CD14-positive monocyte (primary cell): Measurements from ENCODE around the gene ZBTB22. TPM values are rescaled to one million over a fixed set of nuclear protein-coding genes. Genes with fewer than 3 reads are reported as not detected.

ENCODE experiments used
- DNase-seq, 3 donors: peaks; one replicate each; pipeline ENCODE4 v3.0.0-alpha.2; 2011 to 2022
- H2AFZ ChIP-seq: 2 replicates; pipeline ENCODE4 v1.6.0; 2012; ENCODE audit warnings: mild to moderate bottlenecking, low read depth, low read length, inconsistent platforms; ENCODE audit not compliant: insufficient read depth, poor library complexity, severe bottlenecking
- H3K27ac ChIP-seq, 2 donors: 1 replicate in 1 of 2; 2 replicates in 1 of 2; pipeline ENCODE4 v1.5.1; 2012 to 2013; ENCODE audit warnings: low read length in 2 of 2, control low read depth in 1 of 2, inconsistent platforms in 1 of 2, low read depth in 1 of 2, mild to moderate bottlenecking in 1 of 2
- H3K27me3 ChIP-seq, 2 donors: one replicate each; pipeline versions ENCODE4 v1.6.0 to v1.6.1; 2011 to 2013; ENCODE audit warnings: low read length in 2 of 2; ENCODE audit not compliant: control insufficient read depth in 2 of 2, insufficient read depth in 2 of 2
- H3K36me3 ChIP-seq, 2 donors: replicated peaks in 1 of 2; 1 replicate in 1 of 2; 2 replicates in 1 of 2; pipeline versions ENCODE4 v1.5.1 to v1.6.1; 2012 to 2013; ENCODE audit warnings: low read length in 2 of 2, control low read depth in 1 of 2, inconsistent platforms in 1 of 2, mild to moderate bottlenecking in 1 of 2; ENCODE audit not compliant: insufficient read depth in 2 of 2, control insufficient read depth in 1 of 2
- H3K4me1 ChIP-seq, 2 donors: 1 replicate in 1 of 2; 2 replicates in 1 of 2; pipeline versions ENCODE4 v1.5.1 to v1.6.1; 2012 to 2013; ENCODE audit warnings: low read length in 2 of 2, control low read depth in 1 of 2, inconsistent platforms in 1 of 2, mild to moderate bottlenecking in 1 of 2, moderate library complexity in 1 of 2; ENCODE audit not compliant: insufficient read depth in 2 of 2, control insufficient read depth in 1 of 2
- H3K4me2 ChIP-seq: replicated peaks from 2 replicates; pipeline ENCODE3; 2012; ENCODE audit warnings: low read length, moderate library complexity, mild to moderate bottlenecking; ENCODE audit not compliant: poor library complexity, severe bottlenecking; ENCODE audit errors: extremely low read depth
- H3K4me3 ChIP-seq, 3 experiments: fragments of 200-600 bp in 1 of 3; sonication (generic) in 1 of 3; replicated peaks in 1 of 3; 1 replicate in 2 of 3; 2 replicates in 1 of 3; pipeline ENCODE4 v1.5.1; 2011 to 2013; ENCODE audit warnings: low read length in 3 of 3, mild to moderate bottlenecking in 3 of 3, control low read depth in 2 of 3, low read depth in 2 of 3, inconsistent platforms in 1 of 3, moderate library complexity in 1 of 3
- H3K79me2 ChIP-seq: 2 replicates; pipeline ENCODE4 v1.6.0; 2012; ENCODE audit warnings: mild to moderate bottlenecking, control low read depth, inconsistent platforms, low read length, moderate library complexity; ENCODE audit not compliant: insufficient read depth
- H3K9ac ChIP-seq: 2 replicates; pipeline ENCODE4 v1.6.0; 2017; ENCODE audit warnings: low read length, mild to moderate bottlenecking; ENCODE audit not compliant: insufficient read depth, poor library complexity, severe bottlenecking
- H3K9me3 ChIP-seq, 2 donors: replicated peaks in 1 of 2; 1 replicate in 1 of 2; 2 replicates in 1 of 2; pipeline versions ENCODE4 v1.5.1 to v1.6.1; 2012 to 2013; ENCODE audit warnings: low read length in 2 of 2, control low read depth in 1 of 2; ENCODE audit not compliant: control insufficient read depth in 1 of 2, insufficient read depth in 1 of 2
- H4K20me1 ChIP-seq: 2 replicates; pipeline ENCODE4 v1.6.0; 2012; ENCODE audit warnings: mild to moderate bottlenecking, low read length, control low read depth, moderate library complexity; ENCODE audit not compliant: insufficient read depth
- H3K27ac Mint-ChIP-seq, 7 donors: one replicate each; pipeline ENCODE4 v1.8.0; 2020; ENCODE audit warnings: mild to moderate bottlenecking in 7 of 7, mixed read lengths in 7 of 7, moderate library complexity in 6 of 7, inconsistent platforms in 2 of 7
- H3K27me3 Mint-ChIP-seq, 3 donors: one replicate each; pipeline ENCODE4 v1.8.0; 2021 to 2022; ENCODE audit warnings: low read depth in 3 of 3, mild to moderate bottlenecking in 3 of 3, mixed read lengths in 3 of 3, moderate library complexity in 3 of 3, inconsistent platforms in 1 of 3
- H3K36me3 Mint-ChIP-seq, 2 donors: one replicate each; pipeline ENCODE4 v1.8.0; 2020; ENCODE audit warnings: mixed read lengths in 2 of 2, inconsistent platforms in 1 of 2, mild to moderate bottlenecking in 1 of 2
- H3K4me1 Mint-ChIP-seq: one replicate; pipeline ENCODE4 v1.8.0; 2020; ENCODE audit warnings: mild to moderate bottlenecking, mixed read lengths
- H3K4me3 Mint-ChIP-seq, 2 donors: one replicate each; pipeline ENCODE4 v1.8.0; 2020; ENCODE audit warnings: mild to moderate bottlenecking in 2 of 2, mixed read lengths in 2 of 2, moderate library complexity in 1 of 2
- H3K9me3 Mint-ChIP-seq, 7 donors: one replicate each; pipeline ENCODE4 v1.8.0; 2020 to 2022; ENCODE audit warnings: mixed read lengths in 7 of 7, mild to moderate bottlenecking in 6 of 7, moderate library complexity in 6 of 7, inconsistent platforms in 2 of 7
- CTCF ChIP-seq: fragments of 200-600 bp; IDR thresholded peaks from one replicate; pipeline ENCODE4 v1.8.0; 2022; ENCODE audit warnings: antibody characterized with exemption, mild to moderate bottlenecking
- WGBS: methylation state at CpG from one replicate; pipeline ENCODE4 v1.1.5; 2013; ENCODE audit warnings: missing lambda C conversion rate; ENCODE audit not compliant: insufficient coverage; 5-methylcytosine and 5-hydroxymethylcytosine counted together
- intact Hi-C, 2 donors: fragments of 100-400 bp; cut with micrococcal nuclease; formaldehyde crosslinking; loops; one replicate each; pipeline versions ENCODE4 v1.15.0 to v1.15.1; 2023
- polyA plus RNA-seq, 3 donors: library from polyadenylated mRNA; depleted of rRNA in 1 of 3; unstranded in 2 of 3; stranded (reverse) in 1 of 3; fragments of 300-500 nt in 2 of 3; fragments of >200 nt in 1 of 3; fragmentation: Illumina TruSeq in 2 of 3; gene quantifications; 1 replicate in 2 of 3; 2 replicates in 1 of 3; pipeline ENCODE4 v1.2.3, GENCODE V29; 2012 to 2021

The ZBTB22 gene
- polyA plus RNA-seq, 3 donors = 12.2 to 16.5 (median 16.1) TPM

GRCh38 chr6:33271117-33271467, 46.5 kb downstream of the ZBTB22 start:
- Mint-ChIP-seq H3K27ac (peak overlapping the region; percentile 98 to 100 (median 100)), H3K9me3 (no peaks in the 10 kb centered on the region), H3K36me3 (peaks cover 60 to 67% of the 10 kb centered on the region in 2 donors), H3K27me3 (peaks cover 0 to 1% (median 0%) of the 10 kb centered on the region in 3 donors), H3K4me1 (peaks cover 52% of the 10 kb centered on the region), H3K4me3 (peak overlapping the region; percentile 96 to 100)
- intact Hi-C loops = no loop called here
- Histone ChIP-seq H3K4me3 (peak overlapping the region; percentile 83 to 95 (median 91)), H3K79me2 (peaks cover 57% of the 10 kb centered on the region), H3K9me3 (no peaks in the 10 kb centered on the region), H3K36me3 (peaks cover 58 to 75% of the 10 kb centered on the region in 2 donors), H3K27ac (peak overlapping the region; percentile 93 to 99), H3K4me2 (peak overlapping the region; percentile 79), H3K9ac (peak overlapping the region; percentile 89), H2AFZ (peak overlapping the region; percentile 90), H4K20me1 (peaks cover 34% of the 10 kb centered on the region), H3K4me1 (peaks cover 48 to 54% of the 10 kb centered on the region in 2 donors), H3K27me3 (no peaks in the 10 kb centered on the region)
- no peak for TF ChIP-seq CTCF
- DNase-seq = peak in 1 of 3 donors; percentile 16
- WGBS = 0% methylated on average over 3 of the region's 7 CpGs

Other genes with a start within 250 kb of the ZBTB22 start
- 1,000 to 10,000 TPM in 1 of 3 donors, 100 to 1,000 TPM in 2; 578 to 1,024 (median 796) TPM for gene HLA-DPA1, start 244.1 kb downstream of the ZBTB22 start, polyA plus RNA-seq
- gene HLA-DPB1, start 241.8 kb downstream of the ZBTB22 start, polyA plus RNA-seq = 100 to 1,000 TPM; 569 to 682 (median 676) TPM
- gene COL11A2, start 125.3 kb downstream of the ZBTB22 start, polyA plus RNA-seq = under 1 TPM in 1 of 3 donors, not detected in 2; 0.57 TPM
- 10 to 100 TPM in 1 of 3 donors, 1 to 10 TPM in 2; 4.5 to 74.5 (median 5.1) TPM for gene RXRB, start 117.1 kb downstream of the ZBTB22 start, polyA plus RNA-seq
- gene SLC39A7, start 116.9 kb downstream of the ZBTB22 start, polyA plus RNA-seq = 10 to 100 TPM; 14.5 to 32.7 (median 17.7) TPM
- gene HSD17B8, start 113.1 kb downstream of the ZBTB22 start, polyA plus RNA-seq = 10 to 100 TPM in 1 of 3 donors, 1 to 10 TPM in 2; 3.8 to 10.6 (median 4.7) TPM
- gene RING1, start 109.2 kb downstream of the ZBTB22 start, polyA plus RNA-seq = 10 to 100 TPM in 1 of 3 donors, 1 to 10 TPM in 2; 4.6 to 27.9 (median 5.7) TPM
- 100 to 1,000 TPM in 1 of 3 donors, 10 to 100 TPM in 2; 11.0 to 150 (median 14.5) TPM for gene VPS52, start 45.9 kb downstream of the ZBTB22 start, polyA plus RNA-seq
- gene RPS18, start 45.7 kb downstream of the ZBTB22 start, polyA plus RNA-seq = 1,000 to 10,000 TPM; 2,430 to 3,295 (median 2,894) TPM
- gene B3GALT4, start 40.6 kb downstream of the ZBTB22 start, polyA plus RNA-seq = 10 to 100 TPM in 2 of 3 donors, 1 to 10 TPM in 1; 6.5 to 32.2 (median 28.5) TPM
- 10 to 100 TPM; 33.3 to 41.0 (median 37.3) TPM for gene WDR46, start 28.5 kb downstream of the ZBTB22 start, polyA plus RNA-seq
- gene PFDN6, start 28.1 kb downstream of the ZBTB22 start, polyA plus RNA-seq = 10 to 100 TPM; 26.0 to 36.2 (median 28.4) TPM
- gene RGL2, start 18.8 kb downstream of the ZBTB22 start, polyA plus RNA-seq = 100 to 1,000 TPM in 1 of 3 donors, 10 to 100 TPM in 2; 14.9 to 145 (median 15.5) TPM
- 100 to 1,000 TPM; 138 to 228 (median 141) TPM for gene TAPBP, start 3.7 kb downstream of the ZBTB22 start, polyA plus RNA-seq
- gene DAXX, start 5.2 kb upstream of the ZBTB22 start, polyA plus RNA-seq = 10 to 100 TPM; 22.3 to 39.2 (median 28.5) TPM
- gene KIFC1, start 74.1 kb upstream of the ZBTB22 start, polyA plus RNA-seq = under 1 TPM; 0.14 to 0.87 (median 0.68) TPM
- 10 to 100 TPM in 1 of 3 donors, 1 to 10 TPM in 2; 3.0 to 90.2 (median 3.5) TPM for gene PHF1, start 93.3 kb upstream of the ZBTB22 start, polyA plus RNA-seq
- 100 to 1,000 TPM; 137 to 160 (median 153) TPM for gene CUTA, start 100.4 kb upstream of the ZBTB22 start, polyA plus RNA-seq
- 1 to 10 TPM in 1 of 3 donors, not detected in 2; 4.0 TPM for gene SYNGAP1, start 102.3 kb upstream of the ZBTB22 start, polyA plus RNA-seq
- 1 to 10 TPM in 2 of 3 donors, under 1 TPM in 1; 0.42 to 2.0 (median 1.1) TPM for gene ZBTB9, start 136.8 kb upstream of the ZBTB22 start, polyA plus RNA-seq